Natural killer cell (primary cell): ENCODE data around the gene CASD1. TPM values are rescaled to one million over a fixed set of nuclear protein-coding genes. Genes with fewer than 3 reads are reported as not detected.
A peak's percentile ranks its signal among the peaks of the same experiment; 100 is the strongest.

Experiments used
- ATAC-seq, 3 donors: fragments of 150-1000 bp in 2 of 3; fragments of 200-7000 bp in 1 of 3; cut with Tn5 transposase; 1 replicate in 1 of 3; 2 replicates in 2 of 3; pipeline ENCODE4 v1.10.0; 2021; ENCODE audit warnings: mild to moderate bottlenecking in 2 of 3, moderate library complexity in 2 of 3
- DNase-seq, 2 donors: peaks; one replicate each; pipeline versions ENCODE4 v3.0.0 to v3.0.0-alpha.2; 2013 to 2021; ENCODE audit warnings: mixed read lengths in 1 of 2
- H3K27ac ChIP-seq: one replicate; pipeline ENCODE4 v1.5.1; 2013; ENCODE audit warnings: mild to moderate bottlenecking, low read length
- H3K27me3 ChIP-seq: one replicate; pipeline ENCODE4 v1.6.1; 2013; ENCODE audit warnings: low read length; ENCODE audit not compliant: control insufficient read depth, insufficient read depth
- H3K36me3 ChIP-seq: one replicate; pipeline ENCODE4 v1.6.1; 2013; ENCODE audit warnings: low read length; ENCODE audit not compliant: control insufficient read depth, insufficient read depth
- H3K4me1 ChIP-seq: one replicate; pipeline ENCODE4 v1.6.1; 2013; ENCODE audit warnings: low read length; ENCODE audit not compliant: control insufficient read depth, insufficient read depth
- H3K4me3 ChIP-seq: one replicate; pipeline ENCODE4 v1.5.1; 2013; ENCODE audit warnings: low read length
- H3K9me3 ChIP-seq: one replicate; pipeline ENCODE4 v1.6.1; 2013; ENCODE audit warnings: low read length; ENCODE audit not compliant: control insufficient read depth, insufficient read depth
- H3K27ac Mint-ChIP-seq, 2 donors: one replicate each; pipeline ENCODE4 v1.8.0; 2022; ENCODE audit warnings: mild to moderate bottlenecking in 2 of 2, mixed read lengths in 2 of 2, moderate library complexity in 1 of 2
- H3K27me3 Mint-ChIP-seq, 2 donors: one replicate each; pipeline ENCODE4 v1.8.0; 2022; ENCODE audit warnings: low read depth in 2 of 2, mixed read lengths in 2 of 2
- H3K36me3 Mint-ChIP-seq: one replicate; pipeline ENCODE4 v1.8.0; 2022; ENCODE audit warnings: mixed read lengths
- H3K4me1 Mint-ChIP-seq, 2 donors: one replicate each; pipeline ENCODE4 v1.8.0; 2022; ENCODE audit warnings: mixed read lengths in 2 of 2
- H3K4me3 Mint-ChIP-seq: one replicate; pipeline ENCODE4 v1.8.0; 2022; ENCODE audit warnings: mild to moderate bottlenecking, moderate library complexity, mixed read lengths
- H3K9me3 Mint-ChIP-seq, 2 donors: one replicate each; pipeline ENCODE4 v1.8.0; 2022; ENCODE audit warnings: mixed read lengths in 2 of 2
- WGBS: methylation state at CpG from one replicate; pipeline ENCODE4 v1.1.7; 2013; ENCODE audit warnings: missing lambda C conversion rate; ENCODE audit not compliant: insufficient coverage; 5-methylcytosine and 5-hydroxymethylcytosine counted together
- intact Hi-C: fragments of 100-400 bp; cut with micrococcal nuclease; formaldehyde crosslinking; loops from one replicate; pipeline ENCODE4 v1.14.2; 2022
- total RNA-seq, 4 donors: library from RNA; stranded (reverse); fragments of 120-200 nt in 1 of 4; gene quantifications; one replicate each; pipeline versions ENCODE4 v1.2.3 to v1.2.4, GENCODE V29; 2013 to 2022
- TF ChIP-seq, protein P1 (sequence below): fragments of 200-600 bp; IDR thresholded peaks from one replicate; pipeline ENCODE4 v1.8.0; 2022; ENCODE audit warnings: antibody characterized with exemption

The CASD1 gene
- total RNA-seq, 3 donors from 2014 or later (not counting 1 experiment from before 2014, with no cell fraction given) = 23.7 to 32.1 (median 26.0) TPM

DNA sequence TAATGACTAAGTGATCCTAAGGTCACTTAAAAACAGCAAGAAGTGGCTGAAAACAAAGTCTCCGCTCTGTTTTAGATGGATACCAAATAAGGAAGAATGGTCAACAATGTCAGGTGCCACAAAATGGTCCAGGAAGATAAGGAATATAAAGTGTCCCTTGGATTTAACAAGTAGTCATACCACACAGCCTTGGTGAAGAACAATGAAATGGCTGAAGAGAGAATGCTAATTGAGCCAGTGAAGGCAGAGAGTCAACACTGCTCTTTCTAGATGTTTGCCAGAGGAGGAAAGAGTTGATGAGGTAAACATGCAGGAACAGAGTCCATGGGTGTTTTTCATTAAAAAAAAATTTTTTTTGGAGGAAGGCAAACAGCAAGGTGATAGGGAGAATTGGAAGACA is 2.1 kb upstream of the CASD1 start:
- TF ChIP-seq, protein P1, sequence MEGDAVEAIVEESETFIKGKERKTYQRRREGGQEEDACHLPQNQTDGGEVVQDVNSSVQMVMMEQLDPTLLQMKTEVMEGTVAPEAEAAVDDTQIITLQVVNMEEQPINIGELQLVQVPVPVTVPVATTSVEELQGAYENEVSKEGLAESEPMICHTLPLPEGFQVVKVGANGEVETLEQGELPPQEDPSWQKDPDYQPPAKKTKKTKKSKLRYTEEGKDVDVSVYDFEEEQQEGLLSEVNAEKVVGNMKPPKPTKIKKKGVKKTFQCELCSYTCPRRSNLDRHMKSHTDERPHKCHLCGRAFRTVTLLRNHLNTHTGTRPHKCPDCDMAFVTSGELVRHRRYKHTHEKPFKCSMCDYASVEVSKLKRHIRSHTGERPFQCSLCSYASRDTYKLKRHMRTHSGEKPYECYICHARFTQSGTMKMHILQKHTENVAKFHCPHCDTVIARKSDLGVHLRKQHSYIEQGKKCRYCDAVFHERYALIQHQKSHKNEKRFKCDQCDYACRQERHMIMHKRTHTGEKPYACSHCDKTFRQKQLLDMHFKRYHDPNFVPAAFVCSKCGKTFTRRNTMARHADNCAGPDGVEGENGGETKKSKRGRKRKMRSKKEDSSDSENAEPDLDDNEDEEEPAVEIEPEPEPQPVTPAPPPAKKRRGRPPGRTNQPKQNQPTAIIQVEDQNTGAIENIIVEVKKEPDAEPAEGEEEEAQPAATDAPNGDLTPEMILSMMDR = no peak
- Histone ChIP-seq H3K9me3 (no peaks in the 10 kb centered on the region), H3K27ac (no peak overlapping the region), H3K4me1 (peaks cover 15% of the 10 kb centered on the region), H3K27me3 (no peaks in the 10 kb centered on the region), H3K4me3 (no peak overlapping the region), H3K36me3 (no peaks in the 10 kb centered on the region)
- WGBS = 100% methylated on average over 1 of the region's 1 CpG
- Mint-ChIP-seq H3K4me3 (no peak overlapping the region), H3K4me1 (peaks cover 19 to 21% of the 10 kb centered on the region in 2 donors), H3K9me3 (no peaks in the 10 kb centered on the region), H3K27ac (no peak overlapping the region), H3K27me3 (peaks cover 0 to 9% of the 10 kb centered on the region in 2 donors), H3K36me3 (no peaks in the 10 kb centered on the region)
- no peak for DNase-seq
- no peak for ATAC-seq
- intact Hi-C loops = no loop called here

DNA sequence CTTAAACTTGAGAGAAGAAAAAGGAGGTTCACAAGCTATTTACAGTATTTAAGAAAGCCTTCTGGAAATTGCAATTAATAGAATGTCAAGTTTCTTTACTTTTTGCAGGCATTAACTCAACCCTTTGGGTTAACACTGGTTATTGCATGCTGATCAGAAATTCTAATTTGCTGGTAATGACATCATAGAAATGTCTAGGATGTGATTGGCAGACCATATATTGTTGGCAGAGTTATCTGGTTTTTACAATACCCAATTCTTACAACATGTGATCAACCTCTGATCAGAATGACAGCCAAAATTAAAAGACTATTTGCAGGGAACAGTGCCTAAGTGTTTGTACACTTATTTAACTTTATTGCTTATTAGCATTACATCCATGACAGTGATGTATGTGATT is 1.6 kb upstream of the CASD1 start:
- intact Hi-C loops = no loop called here
- H3K9me3 ChIP-seq = no peaks in the 10 kb centered on the region

DNA sequence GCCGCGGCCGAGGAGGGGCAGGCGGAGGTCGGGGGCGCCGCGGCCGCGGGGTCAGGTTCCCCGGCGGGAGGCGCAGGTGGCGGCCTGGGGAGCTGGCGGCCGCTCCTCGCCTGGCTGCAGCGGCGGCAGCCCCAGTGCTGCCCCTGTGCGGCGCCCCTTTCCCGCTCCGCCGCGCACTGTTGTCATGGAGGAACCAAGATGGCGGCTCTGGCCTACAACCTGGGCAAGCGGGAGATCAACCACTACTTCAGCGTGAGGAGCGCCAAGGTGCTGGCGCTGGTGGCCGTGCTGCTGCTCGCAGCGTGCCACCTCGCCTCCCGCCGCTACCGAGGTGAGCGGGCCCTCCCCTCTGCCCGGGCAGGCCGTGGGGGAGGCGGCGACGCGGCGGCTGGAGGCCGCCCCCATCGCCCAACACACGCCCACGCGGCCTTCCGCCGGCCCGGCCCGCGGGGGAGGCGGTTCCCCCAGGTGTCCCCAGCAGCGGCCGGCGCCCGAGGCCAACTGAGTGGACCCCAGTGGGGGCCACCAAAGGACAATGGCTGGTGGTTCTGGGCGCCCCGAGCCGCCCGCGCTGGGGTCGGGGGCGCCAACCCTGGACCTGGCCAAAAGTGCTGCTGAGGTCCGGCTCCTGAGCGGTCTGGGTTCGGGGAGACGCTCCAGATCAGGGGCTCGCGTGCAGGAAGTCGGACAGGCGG is 425 bp downstream of the CASD1 start:
- Mint-ChIP-seq H3K27me3 (no peaks in the 10 kb centered on the region), H3K9me3 (no peaks in the 10 kb centered on the region), H3K27ac (peak overlapping the region in 1 of 2 donors; percentile 85), H3K4me3 (peak overlapping the region; percentile 88), H3K4me1 (peaks cover 31 to 35% of the 10 kb centered on the region in 2 donors), H3K36me3 (no peaks in the 10 kb centered on the region)
- DNase-seq (peak; percentile 64 to 82), ATAC-seq (peak; percentile 76 to 89 (median 81))
- Histone ChIP-seq H3K36me3 (no peaks in the 10 kb centered on the region), H3K4me1 (peaks cover 15% of the 10 kb centered on the region), H3K9me3 (no peaks in the 10 kb centered on the region), H3K27me3 (no peaks in the 10 kb centered on the region), H3K27ac (peak overlapping the region; percentile 96), H3K4me3 (peak overlapping the region; percentile 81)
- WGBS = under 1% methylated on average over 75 of the region's 75 CpGs
- intact Hi-C loops = loop anchor here (5.0 kb wide), 1 partner anchor 147 kb away; the partner anchor contains the start of gene SGCE
- TF ChIP-seq, protein P1 = no peak

More for the DNA sequence above, 1.6 kb upstream of the CASD1 start:
- Mint-ChIP-seq H3K27me3 (peaks cover 0 to 8% of the 10 kb centered on the region in 2 donors), H3K9me3 (no peaks in the 10 kb centered on the region), H3K4me1 (peaks cover 24 to 25% of the 10 kb centered on the region in 2 donors), H3K36me3 (no peaks in the 10 kb centered on the region), H3K27ac (no peak overlapping the region), H3K4me3 (peak overlapping the region; percentile 88)
- peaks cover 15% of the 10 kb centered on the region for H3K4me1 ChIP-seq
- no peak overlapping the region for H3K27ac ChIP-seq
- no peak overlapping the region for H3K4me3 ChIP-seq
- no peaks in the 10 kb centered on the region for H3K36me3 ChIP-seq
- H3K27me3 ChIP-seq = no peaks in the 10 kb centered on the region
- DNase-seq (no peak), ATAC-seq (no peak)
- TF ChIP-seq, protein P1 = no peak
